Esophagus squamous epithelium (tissue), 4 donors: ENCODE measurements around the gene CRYBB1.

Experiments used
- POLR2A ChIP-seq, 4 donors: fragments of 450-650 bp; IDR thresholded peaks; one replicate each; pipeline ENCODE4 v1.6.1; 2017; ENCODE audit warnings: antibody characterized with exemption in 4 of 4, mild to moderate bottlenecking in 4 of 4, moderate library complexity in 3 of 4
- TF ChIP-seq, protein P1 (sequence below), 6 experiments: fragments of 450-650 bp in 4 of 6; fragments of 200-600 bp in 2 of 6; sonication (generic) in 2 of 6; IDR thresholded peaks; one replicate each; pipeline ENCODE4 v1.5.1; 2016 to 2019; ENCODE audit warnings: antibody characterized with exemption in 6 of 6, mild to moderate bottlenecking in 4 of 6, moderate library complexity in 4 of 6

DNA sequence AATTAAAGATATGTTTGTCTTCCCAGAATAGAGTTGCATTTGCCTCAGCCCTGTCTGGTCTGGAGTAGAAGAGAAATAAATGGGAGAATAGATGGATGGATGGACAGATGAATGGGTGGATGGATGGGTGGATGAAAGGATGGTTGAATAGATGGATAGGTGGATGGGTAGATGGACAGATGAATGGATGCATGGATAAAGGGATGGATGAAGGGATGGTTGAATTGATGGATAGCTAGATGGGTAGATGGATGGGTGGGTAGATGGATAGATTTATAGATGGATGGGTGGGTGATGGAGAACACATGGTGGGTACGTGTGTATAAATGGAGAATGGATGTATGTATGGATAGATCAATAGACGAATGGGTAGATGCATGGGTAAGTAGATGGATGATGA lies 8.5 kb downstream of the CRYBB1 start:
- TF ChIP-seq, protein P1, sequence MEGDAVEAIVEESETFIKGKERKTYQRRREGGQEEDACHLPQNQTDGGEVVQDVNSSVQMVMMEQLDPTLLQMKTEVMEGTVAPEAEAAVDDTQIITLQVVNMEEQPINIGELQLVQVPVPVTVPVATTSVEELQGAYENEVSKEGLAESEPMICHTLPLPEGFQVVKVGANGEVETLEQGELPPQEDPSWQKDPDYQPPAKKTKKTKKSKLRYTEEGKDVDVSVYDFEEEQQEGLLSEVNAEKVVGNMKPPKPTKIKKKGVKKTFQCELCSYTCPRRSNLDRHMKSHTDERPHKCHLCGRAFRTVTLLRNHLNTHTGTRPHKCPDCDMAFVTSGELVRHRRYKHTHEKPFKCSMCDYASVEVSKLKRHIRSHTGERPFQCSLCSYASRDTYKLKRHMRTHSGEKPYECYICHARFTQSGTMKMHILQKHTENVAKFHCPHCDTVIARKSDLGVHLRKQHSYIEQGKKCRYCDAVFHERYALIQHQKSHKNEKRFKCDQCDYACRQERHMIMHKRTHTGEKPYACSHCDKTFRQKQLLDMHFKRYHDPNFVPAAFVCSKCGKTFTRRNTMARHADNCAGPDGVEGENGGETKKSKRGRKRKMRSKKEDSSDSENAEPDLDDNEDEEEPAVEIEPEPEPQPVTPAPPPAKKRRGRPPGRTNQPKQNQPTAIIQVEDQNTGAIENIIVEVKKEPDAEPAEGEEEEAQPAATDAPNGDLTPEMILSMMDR (IDR thresholded peaks at IDR 0.05) = no peak
- no peak for TF ChIP-seq POLR2A (IDR thresholded peaks at IDR 0.05)
